Measurements from ENCODE around the gene ARHGAP31. TPM values are rescaled to one million over a fixed set of nuclear protein-coding genes. Genes with fewer than 3 reads are reported as not detected.

Gene ARHGAP31
- total RNA-seq, 1 experiment from 2014 or later = 7.2 TPM

DNA sequence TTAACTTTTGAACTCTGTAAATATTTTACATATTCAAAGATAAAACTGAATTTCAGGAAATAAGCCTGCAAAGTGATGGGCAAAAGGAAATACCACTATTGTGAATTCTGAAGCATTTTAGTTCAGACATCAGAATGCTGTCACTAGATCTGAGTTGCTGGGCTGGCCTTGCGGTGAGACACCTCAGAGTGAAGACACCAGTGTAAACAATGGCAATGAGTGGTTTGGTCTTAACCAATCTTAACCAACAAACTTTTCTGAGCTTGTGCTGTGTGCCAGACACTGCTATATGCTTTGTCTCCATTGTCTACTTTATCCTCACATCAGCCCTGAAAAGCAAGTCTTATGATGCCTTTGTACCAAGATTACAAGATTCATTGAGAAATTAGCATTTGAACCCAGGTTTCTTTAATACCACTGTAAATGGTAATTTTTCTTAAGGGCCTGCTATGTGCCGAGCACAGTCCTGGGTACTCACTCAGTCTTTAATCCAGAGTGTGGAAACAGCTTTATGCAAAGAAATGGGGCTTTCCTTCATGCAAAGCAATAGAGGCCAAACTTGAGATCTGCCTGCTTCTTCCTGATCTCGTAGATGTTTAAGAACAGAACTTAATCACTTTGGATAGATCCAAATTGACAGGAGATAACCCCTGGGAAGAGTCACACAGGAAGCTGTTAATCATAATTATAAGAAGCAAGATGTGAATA, 114.2 kb downstream of the ARHGAP31 start:
- ATAC-seq = no peak
- Mint-ChIP-seq H3K27me3 (ENCODE audit: low read depth) (no peaks in the 10 kb centered on the region), H3K27ac (no peak overlapping the region), H3K36me3 (peaks cover 9% of the 10 kb centered on the region), H3K4me1 (peaks cover under 1% of the 10 kb centered on the region), H3K4me3 (no peak overlapping the region), H3K9me3 (no peaks in the 10 kb centered on the region)
- no peak for DNase-seq (ENCODE audit: low spot score)
- ChIA-PET CTCF (no interaction called here), POLR2A (no interaction called here)
- TF ChIP-seq, protein P1, sequence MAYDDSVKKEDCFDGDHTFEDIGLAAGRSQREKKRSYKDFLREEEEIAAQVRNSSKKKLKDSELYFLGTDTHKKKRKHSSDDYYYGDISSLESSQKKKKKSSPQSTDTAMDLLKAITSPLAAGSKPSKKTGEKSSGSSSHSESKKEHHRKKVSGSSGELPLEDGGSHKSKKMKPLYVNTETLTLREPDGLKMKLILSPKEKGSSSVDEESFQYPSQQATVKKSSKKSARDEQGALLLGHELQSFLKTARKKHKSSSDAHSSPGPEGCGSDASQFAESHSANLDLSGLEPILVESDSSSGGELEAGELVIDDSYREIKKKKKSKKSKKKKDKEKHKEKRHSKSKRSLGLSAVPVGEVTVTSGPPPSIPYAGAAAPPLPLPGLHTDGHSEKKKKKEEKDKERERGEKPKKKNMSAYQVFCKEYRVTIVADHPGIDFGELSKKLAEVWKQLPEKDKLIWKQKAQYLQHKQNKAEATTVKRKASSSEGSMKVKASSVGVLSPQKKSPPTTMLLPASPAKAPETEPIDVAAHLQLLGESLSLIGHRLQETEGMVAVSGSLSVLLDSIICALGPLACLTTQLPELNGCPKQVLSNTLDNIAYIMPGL (CRISPR knock-in tag; IDR thresholded peaks at IDR 0.05) = no peak
- TF ChIP-seq ZNF121 (CRISPR knock-in tag; IDR thresholded peaks at IDR 0.05) = no peak
- no peak for TF ChIP-seq MXD4 (CRISPR knock-in tag; IDR thresholded peaks at IDR 0.05; ENCODE audit: borderline replicate concordance)
- TF ChIP-seq EMX1 (CRISPR knock-in tag; IDR thresholded peaks at IDR 0.05) = no peak

DNA sequence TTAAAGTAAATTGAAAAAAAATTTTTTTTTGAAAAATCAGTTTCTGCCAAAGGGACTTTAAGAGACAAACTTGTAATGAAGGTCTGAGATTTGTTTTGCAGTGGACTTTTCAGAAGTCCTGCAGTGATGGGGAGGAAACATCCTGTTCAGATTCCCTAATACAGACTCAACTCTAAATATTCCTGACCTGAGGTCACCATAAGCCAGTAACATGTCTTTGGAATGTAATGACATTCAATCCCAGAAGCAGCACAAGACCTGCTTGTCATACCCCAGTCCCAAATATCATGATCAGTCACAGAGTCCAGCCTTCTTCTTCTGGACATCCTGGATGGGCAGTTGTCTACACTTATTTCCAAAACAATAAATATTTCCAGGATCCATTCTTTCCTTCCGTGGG, 115.7 kb downstream of the ARHGAP31 start:
- Mint-ChIP-seq H3K9me3 (no peaks in the 10 kb centered on the region), H3K4me3 (no peak overlapping the region), H3K27ac (no peak overlapping the region), H3K27me3 (ENCODE audit: low read depth) (no peaks in the 10 kb centered on the region), H3K36me3 (peaks cover 9% of the 10 kb centered on the region), H3K4me1 (no peaks in the 10 kb centered on the region; the same call in 1 of the 2 replicates)
- DNase-seq (ENCODE audit: low spot score) = no peak
- ATAC-seq = no peak
- no peak for TF ChIP-seq GRHL2 (CRISPR knock-in tag; IDR thresholded peaks at IDR 0.05; ENCODE audit: insufficient replicate concordance, severe bottlenecking)
- TF ChIP-seq, protein P2, sequence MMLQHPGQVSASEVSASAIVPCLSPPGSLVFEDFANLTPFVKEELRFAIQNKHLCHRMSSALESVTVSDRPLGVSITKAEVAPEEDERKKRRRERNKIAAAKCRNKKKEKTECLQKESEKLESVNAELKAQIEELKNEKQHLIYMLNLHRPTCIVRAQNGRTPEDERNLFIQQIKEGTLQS (CRISPR knock-in tag; conservative IDR thresholded peaks at IDR 0.05) = no peak
- TF ChIP-seq, protein P3, sequence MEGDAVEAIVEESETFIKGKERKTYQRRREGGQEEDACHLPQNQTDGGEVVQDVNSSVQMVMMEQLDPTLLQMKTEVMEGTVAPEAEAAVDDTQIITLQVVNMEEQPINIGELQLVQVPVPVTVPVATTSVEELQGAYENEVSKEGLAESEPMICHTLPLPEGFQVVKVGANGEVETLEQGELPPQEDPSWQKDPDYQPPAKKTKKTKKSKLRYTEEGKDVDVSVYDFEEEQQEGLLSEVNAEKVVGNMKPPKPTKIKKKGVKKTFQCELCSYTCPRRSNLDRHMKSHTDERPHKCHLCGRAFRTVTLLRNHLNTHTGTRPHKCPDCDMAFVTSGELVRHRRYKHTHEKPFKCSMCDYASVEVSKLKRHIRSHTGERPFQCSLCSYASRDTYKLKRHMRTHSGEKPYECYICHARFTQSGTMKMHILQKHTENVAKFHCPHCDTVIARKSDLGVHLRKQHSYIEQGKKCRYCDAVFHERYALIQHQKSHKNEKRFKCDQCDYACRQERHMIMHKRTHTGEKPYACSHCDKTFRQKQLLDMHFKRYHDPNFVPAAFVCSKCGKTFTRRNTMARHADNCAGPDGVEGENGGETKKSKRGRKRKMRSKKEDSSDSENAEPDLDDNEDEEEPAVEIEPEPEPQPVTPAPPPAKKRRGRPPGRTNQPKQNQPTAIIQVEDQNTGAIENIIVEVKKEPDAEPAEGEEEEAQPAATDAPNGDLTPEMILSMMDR (IDR thresholded peaks at IDR 0.05) = no peak
- POLR2A ChIA-PET = no interaction called here
- CTCF ChIA-PET = no interaction called here

DNA sequence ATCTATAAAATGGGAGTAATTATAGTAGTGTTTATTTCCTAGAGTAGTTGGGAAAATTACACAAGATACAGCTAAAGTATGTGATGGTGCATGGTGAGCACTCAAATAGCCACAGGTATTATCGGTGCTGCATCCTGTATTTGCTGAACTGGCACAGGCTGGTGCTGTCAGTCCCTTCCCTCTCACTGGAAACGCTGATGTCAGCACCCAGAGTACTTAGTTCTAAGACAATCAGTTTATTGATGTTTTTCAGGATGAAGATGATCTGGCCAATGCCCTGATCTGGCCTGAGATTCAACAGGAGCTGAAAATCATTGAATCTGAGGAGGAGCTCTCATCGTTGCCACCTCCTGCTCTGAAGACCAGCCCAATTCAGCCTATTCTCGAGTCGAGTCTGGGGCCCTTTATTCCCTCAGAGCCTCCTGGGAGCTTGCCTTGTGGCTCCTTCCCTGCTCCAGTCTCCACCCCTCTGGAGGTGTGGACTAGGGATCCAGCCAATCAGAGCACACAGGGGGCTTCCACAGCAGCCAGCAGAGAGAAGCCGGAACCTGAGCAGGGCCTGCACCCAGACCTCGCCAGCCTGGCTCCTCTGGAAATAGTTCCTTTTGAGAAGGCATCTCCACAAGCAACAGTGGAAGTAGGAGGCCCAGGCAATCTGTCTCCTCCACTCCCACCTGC, 119.6 kb downstream of the ARHGAP31 start:
- Mint-ChIP-seq H3K4me3 (no peak overlapping the region), H3K27ac (no peak overlapping the region), H3K9me3 (no peaks in the 10 kb centered on the region), H3K36me3 (peaks cover 9% of the 10 kb centered on the region), H3K4me1 (no peaks in the 10 kb centered on the region; the same call in 1 of the 2 replicates), H3K27me3 (ENCODE audit: low read depth) (no peaks in the 10 kb centered on the region)
- ATAC-seq = peak; percentile 99
- DNase-seq (ENCODE audit: low spot score) = peak; percentile 25
- TF ChIP-seq RELA (CRISPR knock-in tag; IDR thresholded peaks at IDR 0.05; ENCODE audit: borderline replicate concordance) (no peak), ZNF671 (CRISPR knock-in tag; IDR thresholded peaks at IDR 0.05) (no peak), EMX1 (CRISPR knock-in tag; IDR thresholded peaks at IDR 0.05) (no peak), NFYB (CRISPR knock-in tag; conservative IDR thresholded peaks at IDR 0.05; ENCODE audit: low read depth) (peak; percentile 70), CREM (CRISPR knock-in tag; IDR thresholded peaks at IDR 0.05) (no peak), JUN (CRISPR knock-in tag; IDR thresholded peaks at IDR 0.05) (no peak)
- TF ChIP-seq, protein P4, sequence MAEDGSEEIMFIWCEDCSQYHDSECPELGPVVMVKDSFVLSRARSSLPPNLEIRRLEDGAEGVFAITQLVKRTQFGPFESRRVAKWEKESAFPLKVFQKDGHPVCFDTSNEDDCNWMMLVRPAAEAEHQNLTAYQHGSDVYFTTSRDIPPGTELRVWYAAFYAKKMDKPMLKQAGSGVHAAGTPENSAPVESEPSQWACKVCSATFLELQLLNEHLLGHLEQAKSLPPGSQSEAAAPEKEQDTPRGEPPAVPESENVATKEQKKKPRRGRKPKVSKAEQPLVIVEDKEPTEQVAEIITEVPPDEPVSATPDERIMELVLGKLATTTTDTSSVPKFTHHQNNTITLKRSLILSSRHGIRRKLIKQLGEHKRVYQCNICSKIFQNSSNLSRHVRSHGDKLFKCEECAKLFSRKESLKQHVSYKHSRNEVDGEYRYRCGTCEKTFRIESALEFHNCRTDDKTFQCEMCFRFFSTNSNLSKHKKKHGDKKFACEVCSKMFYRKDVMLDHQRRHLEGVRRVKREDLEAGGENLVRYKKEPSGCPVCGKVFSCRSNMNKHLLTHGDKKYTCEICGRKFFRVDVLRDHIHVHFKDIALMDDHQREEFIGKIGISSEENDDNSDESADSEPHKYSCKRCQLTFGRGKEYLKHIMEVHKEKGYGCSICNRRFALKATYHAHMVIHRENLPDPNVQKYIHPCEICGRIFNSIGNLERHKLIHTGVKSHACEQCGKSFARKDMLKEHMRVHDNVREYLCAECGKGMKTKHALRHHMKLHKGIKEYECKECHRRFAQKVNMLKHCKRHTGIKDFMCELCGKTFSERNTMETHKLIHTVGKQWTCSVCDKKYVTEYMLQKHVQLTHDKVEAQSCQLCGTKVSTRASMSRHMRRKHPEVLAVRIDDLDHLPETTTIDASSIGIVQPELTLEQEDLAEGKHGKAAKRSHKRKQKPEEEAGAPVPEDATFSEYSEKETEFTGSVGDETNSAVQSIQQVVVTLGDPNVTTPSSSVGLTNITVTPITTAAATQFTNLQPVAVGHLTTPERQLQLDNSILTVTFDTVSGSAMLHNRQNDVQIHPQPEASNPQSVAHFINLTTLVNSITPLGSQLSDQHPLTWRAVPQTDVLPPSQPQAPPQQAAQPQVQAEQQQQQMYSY (CRISPR knock-in tag; IDR thresholded peaks at IDR 0.05) = no peak
- TF ChIP-seq, protein P5, sequence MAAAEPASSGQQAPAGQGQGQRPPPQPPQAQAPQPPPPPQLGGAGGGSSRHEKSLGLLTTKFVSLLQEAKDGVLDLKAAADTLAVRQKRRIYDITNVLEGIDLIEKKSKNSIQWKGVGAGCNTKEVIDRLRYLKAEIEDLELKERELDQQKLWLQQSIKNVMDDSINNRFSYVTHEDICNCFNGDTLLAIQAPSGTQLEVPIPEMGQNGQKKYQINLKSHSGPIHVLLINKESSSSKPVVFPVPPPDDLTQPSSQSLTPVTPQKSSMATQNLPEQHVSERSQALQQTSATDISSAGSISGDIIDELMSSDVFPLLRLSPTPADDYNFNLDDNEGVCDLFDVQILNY (CRISPR knock-in tag; IDR thresholded peaks at IDR 0.05) = no peak
- POLR2A ChIA-PET = no interaction called here
- CTCF ChIA-PET = no interaction called here

All from WTC11 (cell line).